ENCODE data around the gene FAHD2B. TPM values are rescaled to one million over a fixed set of nuclear protein-coding genes. Genes with fewer than 3 reads are reported as not detected.

FAHD2B gene
- total RNA-seq, 1 donor from 2014 or later, result 39.2 TPM

Other genes starting within 250 kb of the FAHD2B start
- gene ANKRD39, start 236.9 kb downstream of the FAHD2B start, total RNA-seq, result 23.4 and 25.8 TPM in 2 replicates
- gene SEMA4C, start 224.8 kb downstream of the FAHD2B start, total RNA-seq, result 102 and 103 TPM in 2 replicates
- gene FAM178B, start 108.3 kb downstream of the FAHD2B start, total RNA-seq, result 0.27 and 0.77 TPM in 2 replicates
- gene ANKRD36, start 18.3 kb upstream of the FAHD2B start, total RNA-seq, result 36.0 and 36.2 TPM in 2 replicates